MM.1S (cell line): Measurements from ENCODE around the gene ARFRP1.

Source experiments
- EZH2 ChIP-seq: fragments of 300-600 bp; sonication (generic); optimal IDR thresholded peaks from 2 replicates; pipeline ENCODE3; 2017; ENCODE audit warnings: low read depth, mild to moderate bottlenecking, antibody characterized with exemption, low read length, mixed read lengths
- TF ChIP-seq, protein P1 (sequence below): fragments of 300-600 bp; sonication (generic); IDR thresholded peaks from 2 replicates; pipeline ENCODE4 v1.5.1; 2016; ENCODE audit warnings: antibody characterized with exemption, low read length, mixed read lengths

DNA sequence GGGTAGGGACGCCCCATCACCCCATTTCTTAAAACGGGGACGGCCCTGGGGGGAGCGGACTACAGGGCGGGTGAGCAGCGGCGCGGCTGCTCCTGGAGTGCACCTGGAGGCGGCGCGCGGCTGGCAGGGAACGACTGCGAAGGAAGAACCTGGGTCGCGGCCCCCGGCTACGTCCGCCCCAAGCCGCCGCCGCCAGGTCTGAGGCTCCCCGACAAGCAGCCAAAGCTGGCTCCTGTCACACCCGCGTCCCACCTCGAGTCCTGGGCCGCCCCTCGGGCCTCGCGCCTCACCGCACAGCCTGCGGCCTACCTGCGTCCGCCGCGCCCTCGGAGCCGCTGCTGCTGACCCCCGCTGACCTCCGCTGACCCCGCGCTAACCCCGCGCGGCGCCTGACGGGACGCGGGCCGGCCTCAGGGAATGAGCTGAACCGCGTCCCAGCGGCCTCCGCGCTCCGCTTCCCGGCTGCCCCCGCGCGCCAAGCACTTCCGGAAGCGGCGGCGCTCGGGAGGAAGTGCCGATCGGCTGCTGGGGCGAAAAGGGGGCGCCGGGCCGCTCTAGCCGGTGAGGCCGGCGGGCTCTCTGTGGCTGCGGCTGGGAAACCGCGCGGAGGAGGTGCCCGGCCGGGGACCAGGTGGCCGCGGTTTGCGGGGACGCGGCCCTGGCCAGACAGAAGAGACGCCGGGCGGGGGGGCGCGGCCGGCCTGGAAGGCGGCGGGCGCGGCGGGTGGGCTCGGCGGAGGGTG lies at the start of gene ARFRP1, which contains the start of gene ZGPAT:
- TF ChIP-seq, protein P1, sequence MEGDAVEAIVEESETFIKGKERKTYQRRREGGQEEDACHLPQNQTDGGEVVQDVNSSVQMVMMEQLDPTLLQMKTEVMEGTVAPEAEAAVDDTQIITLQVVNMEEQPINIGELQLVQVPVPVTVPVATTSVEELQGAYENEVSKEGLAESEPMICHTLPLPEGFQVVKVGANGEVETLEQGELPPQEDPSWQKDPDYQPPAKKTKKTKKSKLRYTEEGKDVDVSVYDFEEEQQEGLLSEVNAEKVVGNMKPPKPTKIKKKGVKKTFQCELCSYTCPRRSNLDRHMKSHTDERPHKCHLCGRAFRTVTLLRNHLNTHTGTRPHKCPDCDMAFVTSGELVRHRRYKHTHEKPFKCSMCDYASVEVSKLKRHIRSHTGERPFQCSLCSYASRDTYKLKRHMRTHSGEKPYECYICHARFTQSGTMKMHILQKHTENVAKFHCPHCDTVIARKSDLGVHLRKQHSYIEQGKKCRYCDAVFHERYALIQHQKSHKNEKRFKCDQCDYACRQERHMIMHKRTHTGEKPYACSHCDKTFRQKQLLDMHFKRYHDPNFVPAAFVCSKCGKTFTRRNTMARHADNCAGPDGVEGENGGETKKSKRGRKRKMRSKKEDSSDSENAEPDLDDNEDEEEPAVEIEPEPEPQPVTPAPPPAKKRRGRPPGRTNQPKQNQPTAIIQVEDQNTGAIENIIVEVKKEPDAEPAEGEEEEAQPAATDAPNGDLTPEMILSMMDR = no peak
- TF ChIP-seq EZH2 = no peak
